ENCODE measurements around the gene STXBP6.

DNA sequence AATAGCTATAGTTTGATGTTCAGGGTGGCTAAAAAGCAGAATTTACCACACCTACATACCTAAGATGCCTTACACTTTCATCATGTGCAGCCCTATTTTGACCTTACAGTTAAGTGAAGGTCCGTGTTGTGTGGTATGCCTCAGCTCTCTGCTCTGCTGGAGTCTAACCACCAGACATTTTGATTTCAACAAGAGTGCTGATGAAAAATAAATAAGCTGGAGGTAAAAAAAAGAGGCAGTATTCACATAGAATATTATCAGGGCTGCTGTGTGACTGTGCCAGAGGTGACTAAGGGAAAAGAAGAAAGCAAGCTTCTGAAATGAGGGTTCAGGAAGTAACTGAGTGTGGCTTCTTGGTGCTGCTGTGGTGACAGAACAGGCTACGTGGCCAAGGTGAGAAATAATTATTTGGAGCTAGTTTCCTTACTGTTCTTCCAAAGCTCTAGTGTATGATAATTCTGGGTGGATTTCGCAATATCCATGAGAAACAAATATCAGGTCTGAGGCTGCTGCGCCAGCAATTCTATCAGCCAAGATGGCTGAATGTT lies 188.8 kb downstream of the STXBP6 start:
- no peak for TF ChIP-seq POLR2A (IDR thresholded peaks at IDR 0.05)
- TF ChIP-seq, protein P1, sequence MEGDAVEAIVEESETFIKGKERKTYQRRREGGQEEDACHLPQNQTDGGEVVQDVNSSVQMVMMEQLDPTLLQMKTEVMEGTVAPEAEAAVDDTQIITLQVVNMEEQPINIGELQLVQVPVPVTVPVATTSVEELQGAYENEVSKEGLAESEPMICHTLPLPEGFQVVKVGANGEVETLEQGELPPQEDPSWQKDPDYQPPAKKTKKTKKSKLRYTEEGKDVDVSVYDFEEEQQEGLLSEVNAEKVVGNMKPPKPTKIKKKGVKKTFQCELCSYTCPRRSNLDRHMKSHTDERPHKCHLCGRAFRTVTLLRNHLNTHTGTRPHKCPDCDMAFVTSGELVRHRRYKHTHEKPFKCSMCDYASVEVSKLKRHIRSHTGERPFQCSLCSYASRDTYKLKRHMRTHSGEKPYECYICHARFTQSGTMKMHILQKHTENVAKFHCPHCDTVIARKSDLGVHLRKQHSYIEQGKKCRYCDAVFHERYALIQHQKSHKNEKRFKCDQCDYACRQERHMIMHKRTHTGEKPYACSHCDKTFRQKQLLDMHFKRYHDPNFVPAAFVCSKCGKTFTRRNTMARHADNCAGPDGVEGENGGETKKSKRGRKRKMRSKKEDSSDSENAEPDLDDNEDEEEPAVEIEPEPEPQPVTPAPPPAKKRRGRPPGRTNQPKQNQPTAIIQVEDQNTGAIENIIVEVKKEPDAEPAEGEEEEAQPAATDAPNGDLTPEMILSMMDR (IDR thresholded peaks at IDR 0.05), result no peak

All from body of pancreas (tissue), 4 donors.